OCI-LY3 (cell line): Measurements from ENCODE around the gene PCDHGB2.
"Not testable (repeated sequence)": the region's sequence is repeated elsewhere in the genome, so short reads cannot be mapped to it uniquely, and the experiment has no call there.

Experiments used
- H2AFZ ChIP-seq: fragments of 200-600, 300-600 bp; shearing (Covaris generic); 2 replicates; pipeline ENCODE4 v1.6.0; 2014; ENCODE audit warnings: antibody characterized with exemption, low read depth, low read length
- H3K27ac ChIP-seq: fragments of 200-600, 300-600 bp; sonication (generic); 2 replicates; pipeline ENCODE4 v1.5.1; 2014; ENCODE audit warnings: mild to moderate bottlenecking, low read length, moderate library complexity, mixed read lengths
- H3K27me3 ChIP-seq: fragments of 200-600, 300-600 bp; sonication (generic); 2 replicates; pipeline ENCODE4 v1.6.1; 2014; ENCODE audit warnings: low read depth, low read length, mixed read lengths
- H3K36me3 ChIP-seq: fragments of 200-600, 300-600 bp; sonication (generic); replicated peaks from 2 replicates; pipeline ENCODE3; 2014; ENCODE audit warnings: low read depth, low read length, mixed read lengths
- H3K4me1 ChIP-seq: fragments of 300-600, 200-600 bp; sonication (generic); 2 replicates; pipeline ENCODE4 v1.6.1; 2014; ENCODE audit warnings: low read length, mixed read lengths
- H3K4me2 ChIP-seq: fragments of 200-600, 300-600 bp; sonication (generic); 2 replicates; pipeline ENCODE4 v1.6.1; 2014; ENCODE audit warnings: low read length, mixed read lengths
- H3K4me3 ChIP-seq: fragments of 300-600, 200-600 bp; sonication (generic); 2 replicates; pipeline ENCODE4 v1.5.1; 2014; ENCODE audit warnings: antibody characterized with exemption, mild to moderate bottlenecking, low read length, moderate library complexity
- H3K79me2 ChIP-seq: fragments of 300-600, 200-600 bp; shearing (Covaris generic); 2 replicates; pipeline ENCODE4 v1.6.1; 2014; ENCODE audit warnings: mild to moderate bottlenecking, low read length, mixed read lengths
- H3K9ac ChIP-seq: fragments of 300-600, 200-600 bp; shearing (Covaris generic); 2 replicates; pipeline ENCODE4 v1.6.0; 2014; ENCODE audit warnings: mild to moderate bottlenecking, low read length, moderate library complexity
- H3K9me3 ChIP-seq: fragments of 200-600, 300-600 bp; shearing (Covaris generic); 2 replicates; pipeline ENCODE4 v1.6.1; 2014; ENCODE audit warnings: low read length, mixed read lengths; ENCODE audit not compliant: insufficient read depth
- H4K20me1 ChIP-seq: fragments of 200-600, 300-600 bp; sonication (generic); 2 replicates; pipeline ENCODE4 v1.6.1; 2016; ENCODE audit warnings: low read length, mixed read lengths; ENCODE audit not compliant: insufficient read depth
- CTCF ChIP-seq: fragments of 200-600, 300-600 bp; sonication (generic); IDR thresholded peaks from 2 replicates; pipeline ENCODE4 v1.5.1; 2014; ENCODE audit warnings: antibody characterized with exemption, low read length, low read depth
- EZH2phosphoT487 ChIP-seq: fragments of 200-600 bp; shearing (Covaris generic); IDR thresholded peaks from 2 replicates; pipeline ENCODE4 v1.6.1; 2018; ENCODE audit warnings: antibody characterized with exemption, mixed run types, low read depth

Gene PCDHGB2

GRCh38 chr5:141343953-141344463, 15.8 kb upstream of the PCDHGB2 start:
- H3K79me2 ChIP-seq: no peaks in the 10 kb centered on the region
- H3K4me3 ChIP-seq: no peak overlapping the region
- TF ChIP-seq EZH2phosphoT487 (no peak), CTCF (no peak)
- no peaks in the 10 kb centered on the region for H3K9me3 ChIP-seq
- H3K4me2 ChIP-seq: no peak overlapping the region
- H4K20me1 ChIP-seq: no peaks in the 10 kb centered on the region
- no peak overlapping the region for H3K9ac ChIP-seq
- no peaks in the 10 kb centered on the region for H3K36me3 ChIP-seq
- H3K4me1 ChIP-seq: no peaks in the 10 kb centered on the region
- H2AFZ ChIP-seq: no peak overlapping the region
- no peaks in the 10 kb centered on the region for H3K27me3 ChIP-seq
- H3K27ac ChIP-seq: no peak overlapping the region

DNA sequence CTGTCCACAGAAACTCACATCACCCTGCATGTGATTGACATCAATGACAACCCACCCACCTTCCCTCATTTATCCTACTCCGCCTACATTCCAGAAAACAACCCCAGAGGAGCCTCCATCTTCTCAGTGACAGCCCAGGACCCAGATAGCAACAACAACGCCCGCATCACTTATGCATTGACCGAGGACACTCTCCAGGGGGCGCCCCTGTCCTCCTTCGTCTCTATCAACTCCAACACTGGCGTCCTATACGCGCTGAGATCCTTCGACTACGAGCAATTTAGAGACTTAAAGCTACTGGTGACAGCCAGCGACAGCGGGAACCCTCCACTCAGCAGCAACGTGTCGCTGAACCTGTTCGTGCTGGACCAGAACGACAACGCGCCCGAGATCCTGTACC, 14.5 kb upstream of the PCDHGB2 start:
- Histone ChIP-seq H3K27me3 (no peaks in the 10 kb centered on the region), H2AFZ (no peak overlapping the region), H3K36me3 (no peaks in the 10 kb centered on the region), H3K79me2 (no peaks in the 10 kb centered on the region), H3K9ac (no peak overlapping the region), H3K4me2 (no peak overlapping the region), H3K4me1 (no peaks in the 10 kb centered on the region), H3K4me3 (no peak overlapping the region), H4K20me1 (no peaks in the 10 kb centered on the region), H3K9me3 (no peaks in the 10 kb centered on the region), H3K27ac (no peak overlapping the region)
- no peak for TF ChIP-seq CTCF
- TF ChIP-seq EZH2phosphoT487: no peak

DNA sequence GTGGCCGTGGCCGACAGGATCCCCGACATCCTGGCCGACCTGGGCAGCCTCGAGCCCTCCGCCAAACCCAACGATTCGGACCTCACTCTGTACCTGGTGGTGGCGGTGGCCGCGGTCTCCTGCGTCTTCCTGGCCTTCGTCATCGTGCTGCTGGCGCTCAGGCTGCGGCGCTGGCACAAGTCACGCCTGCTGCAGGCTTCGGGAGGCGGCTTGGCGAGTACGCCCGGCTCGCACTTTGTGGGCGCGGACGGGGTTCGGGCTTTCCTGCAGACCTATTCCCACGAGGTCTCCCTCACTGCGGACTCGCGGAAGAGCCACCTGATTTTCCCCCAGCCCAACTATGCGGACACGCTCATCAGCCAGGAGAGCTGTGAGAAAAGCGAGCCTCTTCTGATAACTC, 13.8 kb upstream of the PCDHGB2 start:
- not testable (repeated sequence) for H3K27me3 ChIP-seq, H3K4me1 ChIP-seq, H3K27ac ChIP-seq, H3K9me3 ChIP-seq, H3K4me2 ChIP-seq, H3K36me3 ChIP-seq, H4K20me1 ChIP-seq, H2AFZ ChIP-seq, H3K9ac ChIP-seq, H3K79me2 ChIP-seq, H3K4me3 ChIP-seq

DNA sequence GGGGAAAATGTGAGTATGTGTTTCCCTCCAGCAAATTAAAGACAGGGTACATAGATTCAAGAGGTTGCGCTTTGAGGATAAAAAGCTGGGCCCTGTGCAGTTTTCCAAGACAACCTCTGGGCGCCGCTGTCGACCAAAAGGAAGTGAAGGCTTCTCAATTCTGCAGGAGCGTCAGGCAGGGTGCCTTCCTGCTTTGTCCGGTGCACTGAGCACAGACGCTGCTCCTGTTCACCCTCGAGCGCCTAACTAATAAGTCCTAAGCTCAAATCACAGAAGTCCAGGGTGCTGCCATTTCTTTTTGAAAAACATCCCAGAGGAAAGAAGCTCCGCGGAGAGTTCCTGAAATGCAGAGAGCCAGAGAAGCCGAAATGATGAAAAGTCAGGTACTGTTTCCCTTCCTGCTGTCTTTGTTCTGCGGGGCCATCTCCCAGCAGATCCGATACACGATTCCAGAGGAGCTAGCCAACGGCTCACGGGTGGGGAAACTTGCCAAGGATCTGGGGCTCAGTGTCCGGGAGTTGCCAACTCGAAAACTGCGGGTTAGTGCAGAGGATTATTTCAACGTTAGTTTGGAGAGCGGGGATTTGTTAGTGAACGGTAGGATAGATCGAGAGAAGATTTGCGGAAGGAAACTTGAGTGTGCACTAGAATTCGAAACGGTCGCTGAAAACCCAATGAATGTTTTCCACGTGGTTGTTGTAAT, 9.7 kb upstream of the PCDHGB2 start, which contains the start of gene PCDHGB1:
Gene PCDHGB1 (plus strand): TSS at position 183 of the 703 bp plus-strand sequence. CDS start 162 bp downstream, at position 345.
- Histone ChIP-seq H3K4me1 (0 out of 2 replicates have a peak, but pooled peaks cover 3% of the 10 kb centered on the region), H2AFZ (no peak within 1 kb of the TSS), H3K9ac (no peak within 1 kb of the TSS), H3K4me2 (no peak within 1 kb of the TSS), H3K4me3 (no peak within 1 kb of the TSS), H3K27ac (no peak within 1 kb of the TSS), H3K27me3 (no peaks in the 10 kb centered on the region), H3K79me2 (no peaks in the 10 kb centered on the region), H3K9me3 (no peaks in the 10 kb centered on the region), H4K20me1 (no peaks in the 10 kb centered on the region), H3K36me3 (no peaks in the 10 kb centered on the region)
- TF ChIP-seq CTCF (no peak), EZH2phosphoT487 (no peak)
